OCI-LY7 (cell line): ENCODE results near the gene RFX7.

Source experiments
- EZH2phosphoT487 ChIP-seq: fragments of 200-600 bp; sonication (generic); IDR thresholded peaks from 2 replicates; pipeline ENCODE4 v1.6.1; 2018; ENCODE audit warnings: low read depth, borderline replicate concordance, mild to moderate bottlenecking, mixed run types, antibody characterized with exemption, low read length, moderate library complexity, mixed read lengths
- TF ChIP-seq, protein P1 (sequence below): fragments of 200-600 bp; sonication (generic); conservative IDR thresholded peaks from 2 replicates; pipeline ENCODE4 v1.5.1; 2014; ENCODE audit warnings: mild to moderate bottlenecking, antibody characterized with exemption, low read length, moderate library complexity, mixed read lengths

DNA sequence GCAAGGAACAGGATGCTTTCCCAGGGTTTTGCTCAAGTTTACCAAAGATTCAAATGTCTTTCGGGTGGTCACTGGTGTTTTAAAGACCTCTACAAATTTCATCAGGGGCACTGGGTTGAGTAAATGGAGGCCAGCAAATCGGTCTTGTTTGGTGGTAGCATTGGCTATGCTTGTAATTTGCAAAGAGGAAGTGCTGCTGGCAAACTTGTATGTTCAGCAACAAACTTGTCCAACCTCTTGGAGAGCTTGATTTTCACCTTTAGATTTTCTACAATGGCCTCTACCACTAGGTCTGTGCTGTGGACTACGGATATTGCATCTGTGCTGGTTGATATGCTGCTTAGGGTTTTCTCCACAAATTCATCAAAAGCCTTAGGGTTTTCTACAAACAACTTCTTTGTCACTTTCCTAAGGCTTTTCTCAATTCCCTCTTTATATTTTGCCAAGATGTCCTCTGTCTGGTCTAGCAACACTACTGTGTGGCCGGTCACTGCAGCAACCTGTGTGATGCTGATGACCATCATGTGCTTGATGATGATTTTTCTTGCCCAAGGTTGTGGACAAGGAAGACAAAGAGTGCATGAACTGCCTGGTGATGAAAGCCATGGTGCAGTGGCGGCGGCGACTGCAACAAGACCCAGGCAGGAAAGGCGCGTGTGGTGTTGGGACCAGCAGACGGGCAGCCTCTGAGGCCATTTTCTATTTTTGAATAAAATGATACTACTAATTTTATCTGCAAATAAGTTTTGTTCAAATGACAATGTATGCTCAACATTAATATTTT, 50.8 kb downstream of the RFX7 start:
- TF ChIP-seq, protein P1, sequence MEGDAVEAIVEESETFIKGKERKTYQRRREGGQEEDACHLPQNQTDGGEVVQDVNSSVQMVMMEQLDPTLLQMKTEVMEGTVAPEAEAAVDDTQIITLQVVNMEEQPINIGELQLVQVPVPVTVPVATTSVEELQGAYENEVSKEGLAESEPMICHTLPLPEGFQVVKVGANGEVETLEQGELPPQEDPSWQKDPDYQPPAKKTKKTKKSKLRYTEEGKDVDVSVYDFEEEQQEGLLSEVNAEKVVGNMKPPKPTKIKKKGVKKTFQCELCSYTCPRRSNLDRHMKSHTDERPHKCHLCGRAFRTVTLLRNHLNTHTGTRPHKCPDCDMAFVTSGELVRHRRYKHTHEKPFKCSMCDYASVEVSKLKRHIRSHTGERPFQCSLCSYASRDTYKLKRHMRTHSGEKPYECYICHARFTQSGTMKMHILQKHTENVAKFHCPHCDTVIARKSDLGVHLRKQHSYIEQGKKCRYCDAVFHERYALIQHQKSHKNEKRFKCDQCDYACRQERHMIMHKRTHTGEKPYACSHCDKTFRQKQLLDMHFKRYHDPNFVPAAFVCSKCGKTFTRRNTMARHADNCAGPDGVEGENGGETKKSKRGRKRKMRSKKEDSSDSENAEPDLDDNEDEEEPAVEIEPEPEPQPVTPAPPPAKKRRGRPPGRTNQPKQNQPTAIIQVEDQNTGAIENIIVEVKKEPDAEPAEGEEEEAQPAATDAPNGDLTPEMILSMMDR = no peak
- no peak for TF ChIP-seq EZH2phosphoT487
